Measurements from ENCODE around the gene CACUL1. TPM values are rescaled to one million over a fixed set of nuclear protein-coding genes. Genes with fewer than 3 reads are reported as not detected.

CACUL1 gene
- total and polyA plus RNA-seq, 2 of the 13 experiments (the other 11 are each of a cell fraction or from before 2014, with no cell fraction given): 14.2 to 31.0 TPM

DNA sequence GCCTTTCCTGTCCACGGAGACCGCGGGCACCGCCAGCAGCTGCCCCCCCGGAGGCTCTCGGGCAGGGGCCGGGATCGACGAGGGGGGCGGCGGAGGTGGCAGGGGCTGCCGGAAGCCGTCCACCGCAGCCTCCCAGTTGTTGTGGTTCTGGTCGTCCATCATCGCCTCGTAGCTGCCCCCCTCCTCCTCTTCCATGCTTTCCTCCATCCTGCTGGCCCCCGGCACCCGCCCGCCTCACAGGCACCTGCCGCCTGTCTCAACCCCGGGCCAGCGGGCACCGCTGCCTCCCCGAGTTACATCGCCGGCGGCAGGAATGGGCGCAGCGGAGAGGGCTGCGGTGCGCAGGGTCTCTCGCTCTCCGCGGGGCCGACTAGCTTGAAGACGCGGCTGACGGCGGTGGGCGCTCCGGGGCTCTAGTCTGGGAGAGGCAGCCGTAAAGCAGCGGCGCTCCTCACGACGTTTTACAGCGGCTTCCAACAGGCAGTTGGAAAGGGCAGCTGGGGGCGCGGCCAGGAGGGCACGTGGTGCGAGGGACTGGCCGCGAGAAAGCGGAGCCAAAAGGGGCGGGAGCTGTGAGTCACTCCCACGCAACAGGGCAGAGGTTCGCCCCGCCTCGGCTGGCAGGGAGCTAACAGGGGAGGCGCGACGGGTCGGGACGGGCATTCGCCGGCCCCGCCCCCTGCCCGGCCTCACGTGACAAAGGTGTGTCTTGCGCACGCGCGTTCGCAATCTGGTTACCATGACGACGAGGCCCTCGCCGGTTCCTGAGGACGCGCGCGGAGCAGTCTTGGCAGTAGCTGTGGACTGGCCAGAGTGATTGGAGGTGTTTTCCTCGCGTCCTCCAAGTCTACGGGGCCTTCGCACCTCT lies at the start of gene CACUL1 (continued):
- no peak for TF ChIP-seq TRIM24 (CRISPR knock-in tag; IDR thresholded peaks at IDR 0.05)
- no peak for TF ChIP-seq ZNF33A (CRISPR knock-in tag; IDR thresholded peaks at IDR 0.05; ENCODE audit: borderline replicate concordance)
- TF ChIP-seq, protein P1, sequence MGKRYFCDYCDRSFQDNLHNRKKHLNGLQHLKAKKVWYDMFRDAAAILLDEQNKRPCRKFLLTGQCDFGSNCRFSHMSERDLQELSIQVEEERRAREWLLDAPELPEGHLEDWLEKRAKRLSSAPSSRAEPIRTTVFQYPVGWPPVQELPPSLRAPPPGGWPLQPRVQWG (CRISPR knock-in tag; IDR thresholded peaks at IDR 0.05; ENCODE audit: borderline replicate concordance, low read depth): no peak
- no peak for TF ChIP-seq NFIC (IDR thresholded peaks at IDR 0.05; ENCODE audit: low read length)
- TF ChIP-seq ZNF746 (CRISPR knock-in tag; IDR thresholded peaks at IDR 0.05): no peak; the same call in 1 of the 2 replicates
- no peak for TF ChIP-seq ZNF34 (CRISPR knock-in tag; IDR thresholded peaks at IDR 0.05; ENCODE audit: borderline replicate concordance)
- peak; percentile 88 for TF ChIP-seq ASH2L (IDR thresholded peaks at IDR 0.05; ENCODE audit: insufficient read length, low read depth, low read length)
- TF ChIP-seq ZNF138 (CRISPR knock-in tag; IDR thresholded peaks at IDR 0.05; ENCODE audit: low read depth): no peak
- TF ChIP-seq ZNF788 (CRISPR knock-in tag; IDR thresholded peaks at IDR 0.05; ENCODE audit: borderline replicate concordance): peak; percentile 74; the same call in 1 of the 2 replicates
- peak; percentile 96 for TF ChIP-seq KMT2A (CRISPR knock-in tag; IDR thresholded peaks at IDR 0.05)
- no peak for TF ChIP-seq SMYD3 (CRISPR knock-in tag; IDR thresholded peaks at IDR 0.05)
- TF ChIP-seq ZNF468 (CRISPR knock-in tag; IDR thresholded peaks at IDR 0.05): no peak
- peak; percentile 53 for TF ChIP-seq ELF1 (CRISPR knock-in tag; IDR thresholded peaks at IDR 0.05)
- no peak for TF ChIP-seq ZNF282 (IDR thresholded peaks at IDR 0.05; ENCODE audit: partially characterized antibody)
- TF ChIP-seq MXD4 (CRISPR knock-in tag; IDR thresholded peaks at IDR 0.05): no peak
- no peak for TF ChIP-seq SRSF4 (IDR thresholded peaks at IDR 0.05; ENCODE audit: low read depth, low read length, poor library complexity, severe bottlenecking)
- TF ChIP-seq POGZ (CRISPR knock-in tag; IDR thresholded peaks at IDR 0.05): peak; percentile 90
- TF ChIP-seq, protein P2, sequence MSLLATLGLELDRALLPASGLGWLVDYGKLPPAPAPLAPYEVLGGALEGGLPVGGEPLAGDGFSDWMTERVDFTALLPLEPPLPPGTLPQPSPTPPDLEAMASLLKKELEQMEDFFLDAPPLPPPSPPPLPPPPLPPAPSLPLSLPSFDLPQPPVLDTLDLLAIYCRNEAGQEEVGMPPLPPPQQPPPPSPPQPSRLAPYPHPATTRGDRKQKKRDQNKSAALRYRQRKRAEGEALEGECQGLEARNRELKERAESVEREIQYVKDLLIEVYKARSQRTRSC (CRISPR knock-in tag; IDR thresholded peaks at IDR 0.05; ENCODE audit: low read depth): no peak
- TF ChIP-seq RXRA (CRISPR knock-in tag; IDR thresholded peaks at IDR 0.05): peak; percentile 62; the same call in 1 of the 2 replicates
- no peak for TF ChIP-seq SRF (IDR thresholded peaks at IDR 0.05; ENCODE audit: low read depth, low read length)
- peak; percentile 87 for TF ChIP-seq ZNF709 (CRISPR knock-in tag; IDR thresholded peaks at IDR 0.05)
- TF ChIP-seq ZNF572 (CRISPR knock-in tag; IDR thresholded peaks at IDR 0.05): no peak
- TF ChIP-seq, protein P3, sequence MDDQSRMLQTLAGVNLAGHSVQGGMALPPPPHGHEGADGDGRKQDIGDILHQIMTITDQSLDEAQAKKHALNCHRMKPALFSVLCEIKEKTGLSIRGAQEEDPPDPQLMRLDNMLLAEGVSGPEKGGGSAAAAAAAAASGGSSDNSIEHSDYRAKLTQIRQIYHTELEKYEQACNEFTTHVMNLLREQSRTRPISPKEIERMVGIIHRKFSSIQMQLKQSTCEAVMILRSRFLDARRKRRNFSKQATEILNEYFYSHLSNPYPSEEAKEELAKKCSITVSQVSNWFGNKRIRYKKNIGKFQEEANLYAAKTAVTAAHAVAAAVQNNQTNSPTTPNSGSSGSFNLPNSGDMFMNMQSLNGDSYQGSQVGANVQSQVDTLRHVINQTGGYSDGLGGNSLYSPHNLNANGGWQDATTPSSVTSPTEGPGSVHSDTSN (CRISPR knock-in tag; IDR thresholded peaks at IDR 0.05; ENCODE audit: borderline replicate concordance): no peak
- TF ChIP-seq, protein P4, sequence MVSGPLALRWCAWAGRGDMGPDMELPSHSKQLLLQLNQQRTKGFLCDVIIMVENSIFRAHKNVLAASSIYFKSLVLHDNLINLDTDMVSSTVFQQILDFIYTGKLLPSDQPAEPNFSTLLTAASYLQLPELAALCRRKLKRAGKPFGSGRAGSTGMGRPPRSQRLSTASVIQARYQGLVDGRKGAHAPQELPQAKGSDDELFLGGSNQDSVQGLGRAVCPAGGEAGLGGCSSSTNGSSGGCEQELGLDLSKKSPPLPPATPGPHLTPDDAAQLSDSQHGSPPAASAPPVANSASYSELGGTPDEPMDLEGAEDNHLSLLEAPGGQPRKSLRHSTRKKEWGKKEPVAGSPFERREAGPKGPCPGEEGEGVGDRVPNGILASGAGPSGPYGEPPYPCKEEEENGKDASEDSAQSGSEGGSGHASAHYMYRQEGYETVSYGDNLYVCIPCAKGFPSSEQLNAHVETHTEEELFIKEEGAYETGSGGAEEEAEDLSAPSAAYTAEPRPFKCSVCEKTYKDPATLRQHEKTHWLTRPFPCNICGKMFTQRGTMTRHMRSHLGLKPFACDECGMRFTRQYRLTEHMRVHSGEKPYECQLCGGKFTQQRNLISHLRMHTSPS (CRISPR knock-in tag; IDR thresholded peaks at IDR 0.05; ENCODE audit: low read depth): no peak
- no peak for TF ChIP-seq ZNF773 (CRISPR knock-in tag; IDR thresholded peaks at IDR 0.05; ENCODE audit: borderline replicate concordance)
- no peak for TF ChIP-seq RCOR2 (CRISPR knock-in tag; IDR thresholded peaks at IDR 0.05)

Data from HepG2 (cell line).